Osteocyte (in vitro differentiated cells): ENCODE data around the gene SEMA6B. TPM values are rescaled to one million over a fixed set of nuclear protein-coding genes. Genes with fewer than 3 reads are reported as not detected.

Experiments used
- DNase-seq: peaks from one replicate; pipeline ENCODE4 v3.0.0; 2021; ENCODE audit warnings: mixed read lengths; ENCODE audit not compliant: unreplicated experiment; ENCODE audit errors: extremely low spot score
- H3K27ac Mint-ChIP-seq: one replicate; pipeline ENCODE4 v1.8.0; 2021; ENCODE audit warnings: mild to moderate bottlenecking, mixed read lengths; ENCODE audit not compliant: unreplicated experiment
- H3K27me3 Mint-ChIP-seq: one replicate; pipeline ENCODE4 v1.8.0; 2021; ENCODE audit warnings: mixed read lengths; ENCODE audit not compliant: unreplicated experiment
- H3K36me3 Mint-ChIP-seq: one replicate; pipeline ENCODE4 v1.8.0; 2021; ENCODE audit warnings: mixed read lengths; ENCODE audit not compliant: unreplicated experiment
- H3K4me1 Mint-ChIP-seq: one replicate; pipeline ENCODE4 v1.8.0; 2021; ENCODE audit warnings: mixed read lengths; ENCODE audit not compliant: unreplicated experiment
- H3K4me3 Mint-ChIP-seq: one replicate; pipeline ENCODE4 v1.8.0; 2021; ENCODE audit warnings: mild to moderate bottlenecking, moderate library complexity, mixed read lengths; ENCODE audit not compliant: unreplicated experiment
- H3K9me3 Mint-ChIP-seq: one replicate; pipeline ENCODE4 v1.8.0; 2021; ENCODE audit warnings: mixed read lengths; ENCODE audit not compliant: unreplicated experiment
- CTCF ChIP-seq: fragments of 200-600 bp; sonication (generic); IDR thresholded peaks from 2 replicates; pipeline ENCODE4 v1.5.0; 2021; ENCODE audit warnings: antibody characterized with exemption, mild to moderate bottlenecking, moderate library complexity
- long read RNA-seq: library from polyadenylated mRNA; unstranded; transcript quantifications from one replicate; pipeline ENCODE4 v2.0.0, GENCODE V29; 2021
- total RNA-seq: library from RNA; stranded (reverse); gene quantifications from 2 replicates; pipeline ENCODE4 v1.2.1, GENCODE V29; 2021

The SEMA6B gene, protein sequence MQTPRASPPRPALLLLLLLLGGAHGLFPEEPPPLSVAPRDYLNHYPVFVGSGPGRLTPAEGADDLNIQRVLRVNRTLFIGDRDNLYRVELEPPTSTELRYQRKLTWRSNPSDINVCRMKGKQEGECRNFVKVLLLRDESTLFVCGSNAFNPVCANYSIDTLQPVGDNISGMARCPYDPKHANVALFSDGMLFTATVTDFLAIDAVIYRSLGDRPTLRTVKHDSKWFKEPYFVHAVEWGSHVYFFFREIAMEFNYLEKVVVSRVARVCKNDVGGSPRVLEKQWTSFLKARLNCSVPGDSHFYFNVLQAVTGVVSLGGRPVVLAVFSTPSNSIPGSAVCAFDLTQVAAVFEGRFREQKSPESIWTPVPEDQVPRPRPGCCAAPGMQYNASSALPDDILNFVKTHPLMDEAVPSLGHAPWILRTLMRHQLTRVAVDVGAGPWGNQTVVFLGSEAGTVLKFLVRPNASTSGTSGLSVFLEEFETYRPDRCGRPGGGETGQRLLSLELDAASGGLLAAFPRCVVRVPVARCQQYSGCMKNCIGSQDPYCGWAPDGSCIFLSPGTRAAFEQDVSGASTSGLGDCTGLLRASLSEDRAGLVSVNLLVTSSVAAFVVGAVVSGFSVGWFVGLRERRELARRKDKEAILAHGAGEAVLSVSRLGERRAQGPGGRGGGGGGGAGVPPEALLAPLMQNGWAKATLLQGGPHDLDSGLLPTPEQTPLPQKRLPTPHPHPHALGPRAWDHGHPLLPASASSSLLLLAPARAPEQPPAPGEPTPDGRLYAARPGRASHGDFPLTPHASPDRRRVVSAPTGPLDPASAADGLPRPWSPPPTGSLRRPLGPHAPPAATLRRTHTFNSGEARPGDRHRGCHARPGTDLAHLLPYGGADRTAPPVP
- 5.8 and 6.2 TPM in 2 replicates for total RNA-seq
- long read RNA-seq: 0 reads

GRCh38 chr19:4559569-4559968 lies at the start of gene SEMA6B:
Gene SEMA6B, minus strand, starts transcription at chr19:4559684. Its CDS starts 1,227 bp downstream, at chr19:4558457.
- Mint-ChIP-seq H3K4me3 (no peak within 1 kb of the TSS), H3K9me3 (no peaks in the 10 kb centered on the region), H3K36me3 (no peaks in the 10 kb centered on the region), H3K4me1 (peaks cover 2% of the 10 kb centered on the region), H3K27ac (no peak within 1 kb of the TSS), H3K27me3 (no peaks in the 10 kb centered on the region)
- no peak for DNase-seq
- TF ChIP-seq CTCF: no peak

GRCh38 chr19:4606921-4607678 lies 47.6 kb upstream of the SEMA6B start:
- no peak for TF ChIP-seq CTCF
- Mint-ChIP-seq H3K9me3 (no peaks in the 10 kb centered on the region), H3K27me3 (peaks cover 10% of the 10 kb centered on the region), H3K36me3 (no peaks in the 10 kb centered on the region), H3K27ac (no peak overlapping the region), H3K4me1 (peaks cover 12% of the 10 kb centered on the region), H3K4me3 (no peak overlapping the region)
- DNase-seq: no peak

GRCh38 chr19:4606181-4606580 lies 46.7 kb upstream of the SEMA6B start:
- Mint-ChIP-seq H3K36me3 (no peaks in the 10 kb centered on the region), H3K9me3 (no peaks in the 10 kb centered on the region), H3K4me3 (no peak overlapping the region), H3K4me1 (peaks cover 12% of the 10 kb centered on the region), H3K27ac (no peak overlapping the region), H3K27me3 (peaks cover 10% of the 10 kb centered on the region)
- no peak for DNase-seq
- no peak for TF ChIP-seq CTCF

- H3K4me1 Mint-ChIP-seq: peaks cover 4% of the 10 kb centered on the region
- DNase-seq: no peak
- no peak overlapping the region for H3K27ac Mint-ChIP-seq
- H3K9me3 Mint-ChIP-seq: no peaks in the 10 kb centered on the region
- TF ChIP-seq CTCF: no peak
- peaks cover 7% of the 10 kb centered on the region for H3K27me3 Mint-ChIP-seq
- H3K4me3 Mint-ChIP-seq: no peak overlapping the region
- no peaks in the 10 kb centered on the region for H3K36me3 Mint-ChIP-seq
Observed at GRCh38 chr19:4604912-4605311, 45.4 kb upstream of the SEMA6B start.
